Measurements from ENCODE around the gene GLI2.

GLI2 gene

DNA sequence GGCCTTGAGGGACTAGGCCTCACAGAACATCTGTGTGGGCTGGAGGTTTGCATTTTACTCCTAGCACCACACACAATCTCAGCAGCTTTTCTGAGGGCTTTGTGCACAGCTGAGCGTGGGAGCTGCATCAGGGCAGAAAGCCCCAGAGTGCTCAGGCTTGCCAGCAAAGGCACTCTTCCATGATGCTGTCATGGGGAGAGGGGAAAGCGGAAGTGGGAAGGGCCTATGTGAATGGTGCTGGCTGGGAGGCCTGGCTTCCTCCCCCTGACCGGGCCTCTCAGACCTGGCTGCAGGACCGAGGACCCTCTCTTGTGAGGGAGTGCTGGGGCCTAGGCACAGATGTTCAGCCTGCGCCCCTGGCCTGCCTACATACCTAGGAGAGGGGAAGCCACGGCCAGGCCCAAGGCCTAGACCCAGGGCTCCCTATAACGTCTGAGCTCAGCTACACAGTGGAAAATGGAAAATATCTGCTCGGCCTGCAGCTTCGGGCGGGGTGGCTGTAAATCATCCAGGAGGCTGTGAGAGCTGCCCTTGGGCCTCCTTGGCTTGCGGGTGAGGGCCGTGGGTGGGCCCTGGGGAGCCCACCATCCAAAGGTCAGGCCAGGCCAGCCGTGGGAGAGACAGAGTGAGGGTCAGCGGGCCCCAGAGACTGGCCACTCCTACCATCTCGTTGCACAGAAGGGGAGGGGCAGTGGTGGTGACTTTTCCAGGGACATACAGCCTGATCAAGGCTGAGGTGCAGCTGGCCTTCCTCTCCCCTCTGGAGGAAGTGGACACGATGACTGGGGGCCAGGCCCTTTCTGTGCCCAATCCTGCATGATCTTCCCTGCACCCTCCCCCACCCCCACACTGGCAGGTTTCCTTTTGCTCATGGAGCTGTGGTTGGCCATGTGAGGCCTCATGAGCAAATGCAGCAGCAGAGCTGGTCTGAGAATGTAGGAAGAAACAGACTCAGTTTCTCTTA is 22.8 kb downstream of the GLI2 start:
- DNase-seq (ENCODE audit: low read depth): no peak

GRCh38 chr2:120759543-120760331 is 24.1 kb downstream of the GLI2 start:
- DNase-seq (ENCODE audit: low read depth): no peak

DNA sequence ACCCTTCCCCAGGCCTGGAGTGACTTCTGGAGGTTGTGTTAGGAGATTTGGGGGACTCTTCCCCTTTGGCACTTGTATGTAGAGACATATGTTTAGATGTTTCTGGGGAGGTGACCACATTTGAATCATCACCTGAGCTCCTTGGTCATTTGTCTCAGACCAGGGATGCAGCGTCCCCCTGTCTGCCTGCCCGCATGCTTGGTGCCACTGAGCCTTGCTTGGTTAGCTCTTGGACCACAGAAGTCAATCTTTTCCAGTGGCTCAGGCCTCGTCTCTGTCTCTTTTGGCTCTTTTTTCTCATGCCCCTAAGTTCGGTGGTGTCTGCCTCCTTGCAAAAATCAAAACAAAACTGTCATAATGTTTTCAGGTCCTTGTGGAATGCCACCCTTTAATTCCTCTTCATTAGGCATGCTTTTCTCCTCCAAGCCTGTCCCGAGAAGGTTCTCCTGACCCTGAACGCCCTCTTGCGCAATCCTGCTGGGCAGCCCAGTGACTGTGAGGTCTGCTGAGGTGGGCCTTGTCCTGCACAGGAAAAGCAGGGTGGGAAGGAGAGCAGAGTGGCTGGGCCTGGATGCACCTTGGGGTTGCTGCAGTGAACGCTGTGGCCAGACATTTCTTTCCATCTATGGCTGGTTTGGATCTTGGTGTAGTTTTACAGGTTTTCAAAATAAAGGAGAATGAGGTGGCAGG is 24.9 kb downstream of the GLI2 start:
- no peak for DNase-seq (ENCODE audit: low read depth)

DNA sequence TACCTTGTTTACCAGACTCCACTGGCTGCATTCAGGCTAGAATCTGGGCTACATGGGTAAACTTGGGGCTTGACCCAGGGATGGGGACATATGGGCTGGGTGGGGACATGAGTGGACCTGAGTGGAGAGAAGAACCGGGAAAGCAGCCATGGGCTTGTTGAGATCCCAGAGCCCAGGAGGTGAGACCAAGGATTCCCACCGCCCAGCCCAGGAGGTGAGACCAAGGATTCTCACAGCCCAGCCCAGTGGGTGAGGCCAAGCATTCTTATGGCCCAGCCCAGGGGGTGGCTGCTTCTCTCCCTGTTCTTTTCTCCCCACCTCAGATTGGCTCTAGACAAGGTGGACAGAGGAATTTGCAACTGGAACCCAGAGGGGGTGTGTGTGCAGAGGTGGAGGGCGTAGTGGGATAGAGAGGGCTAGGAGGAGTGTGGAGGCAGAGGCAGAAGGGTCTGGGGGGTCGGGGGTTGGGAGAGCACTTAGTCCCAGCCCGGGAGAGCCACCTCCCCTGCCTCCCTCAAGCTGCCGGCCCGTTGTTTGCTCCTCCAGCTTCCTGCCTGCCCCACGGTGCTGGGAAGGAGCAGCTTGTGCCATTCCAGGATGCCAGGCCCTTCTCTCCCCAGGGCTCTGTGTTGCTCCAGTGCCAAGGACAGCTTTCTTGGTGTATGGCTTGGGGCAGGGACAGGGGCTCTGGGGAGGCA is 25.6 kb downstream of the GLI2 start:
- no peak for DNase-seq (ENCODE audit: low read depth)

GRCh38 chr2:120761911-120762310 is 26.2 kb downstream of the GLI2 start:
- DNase-seq (ENCODE audit: low read depth): no peak

DNA sequence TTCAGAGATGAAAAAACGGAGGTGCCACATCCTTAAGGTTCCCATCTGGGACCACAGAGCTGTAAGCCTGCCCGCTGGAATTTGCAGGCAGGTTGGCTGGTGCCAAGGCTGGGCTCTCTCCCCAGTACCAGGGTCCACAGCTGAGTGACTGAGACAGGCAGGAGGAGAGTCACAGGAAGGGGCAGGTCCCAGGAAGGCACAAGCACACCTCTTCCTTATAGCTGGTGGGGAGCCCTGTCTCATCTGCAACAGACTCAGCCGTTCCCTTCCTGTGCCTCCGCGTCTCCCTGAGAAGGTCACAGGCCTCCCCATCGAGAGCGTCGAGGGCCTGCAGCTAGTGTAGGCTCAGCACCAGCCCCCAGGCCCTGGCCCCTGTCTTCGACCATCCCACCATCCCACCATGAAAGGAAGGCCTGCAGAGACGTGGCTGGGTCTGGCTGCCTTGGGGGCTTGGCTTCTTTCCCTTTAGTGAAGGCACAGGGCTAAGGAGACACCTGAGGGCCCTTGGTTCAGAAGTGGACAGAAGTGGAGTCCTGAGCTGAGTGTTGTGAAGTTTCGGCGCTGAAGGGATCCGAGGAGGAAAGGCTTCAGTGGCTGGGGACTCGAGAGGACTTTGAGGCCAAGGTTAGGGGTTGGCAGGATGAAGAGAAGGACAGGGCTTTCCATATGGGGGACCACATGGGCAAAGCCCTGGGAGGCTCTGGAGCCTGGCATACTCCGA is 26.8 kb downstream of the GLI2 start:
- no peak for DNase-seq (ENCODE audit: low read depth)

- no peak for DNase-seq (ENCODE audit: low read depth)
Measured at GRCh38 chr2:120763508-120763907, 27.8 kb downstream of the GLI2 start.

GRCh38 chr2:120763931-120764330 is 28.3 kb downstream of the GLI2 start:
- DNase-seq (ENCODE audit: low read depth): no peak

- no peak for DNase-seq (ENCODE audit: low read depth)
Measured at GRCh38 chr2:120764492-120764891, 28.8 kb downstream of the GLI2 start.

- no peak for DNase-seq (ENCODE audit: low read depth)
Measured at GRCh38 chr2:120764991-120765677, 29.5 kb downstream of the GLI2 start.

- DNase-seq (ENCODE audit: low read depth): no peak
Measured at GRCh38 chr2:120765678-120766469, 30.2 kb downstream of the GLI2 start.

- no peak for DNase-seq (ENCODE audit: low read depth)
Measured at GRCh38 chr2:120766470-120767351, 31.0 kb downstream of the GLI2 start.

- DNase-seq (ENCODE audit: low read depth): no peak
Measured at GRCh38 chr2:120767486-120768005, 31.9 kb downstream of the GLI2 start.

GRCh38 chr2:120768112-120769048 is 32.7 kb downstream of the GLI2 start:
- no peak for DNase-seq (ENCODE audit: low read depth)

- DNase-seq (ENCODE audit: low read depth): no peak
Measured at GRCh38 chr2:120769076-120769786, 33.6 kb downstream of the GLI2 start.

GRCh38 chr2:120769787-120770120 is 34.1 kb downstream of the GLI2 start:
- DNase-seq (ENCODE audit: low read depth): no peak

- DNase-seq (ENCODE audit: low read depth): no peak
Measured at GRCh38 chr2:120770176-120770575, 34.5 kb downstream of the GLI2 start.
